ENCODE measurements around the gene CABYR. TPM values are rescaled to one million over a fixed set of nuclear protein-coding genes. Genes with fewer than 3 reads are reported as not detected.
"Not testable (repeated sequence)": the region's sequence is repeated elsewhere in the genome, so short reads cannot be mapped to it uniquely, and the experiment has no call there.

Gene CABYR
- polyA plus RNA-seq, 4 donors = 1.2 to 2.1 TPM; not detected in 2

- FAIRE-seq (no peak), DNase-seq (no peak)
- Histone ChIP-seq H3K27me3 (ENCODE audit: control insufficient read depth in 3 of 3, insufficient read depth in 3 of 3, low read length in 3 of 3) (peaks cover 0 to 5% (median 0%) of the 10 kb centered on the region in 3 donors), H3K4me3 (ENCODE audit: low read depth in 1 of 3, low read length in 3 of 3) (no peak overlapping the region), H3K9me3 (ENCODE audit: control insufficient read depth in 2 of 2, insufficient read depth in 1 of 2, low read depth in 1 of 2, low read length in 1 of 2) (peaks cover 0 to 4% of the 10 kb centered on the region in 2 donors), H3K4me1 (ENCODE audit: control insufficient read depth in 3 of 3, insufficient read depth in 2 of 3, low read depth in 1 of 3, low read length in 2 of 3) (no peaks in the 10 kb centered on the region), H3K27ac (ENCODE audit: low read depth in 1 of 3, low read length in 2 of 3) (no peak overlapping the region), H3K36me3 (ENCODE audit: control insufficient read depth in 3 of 3, insufficient read depth in 2 of 3, low read depth in 1 of 3, low read length in 3 of 3) (no peaks in the 10 kb centered on the region)
- 92 to 97% (median 94%) methylated on average over 2 of the region's 2 CpGs for WGBS, 3 donors
Observed at GRCh38 chr18:24140697-24141096, 1.8 kb downstream of the CABYR start.

- Histone ChIP-seq H3K4me3 (ENCODE audit: low read depth in 1 of 3, low read length in 3 of 3) (no peak overlapping the region), H3K27me3 (ENCODE audit: control insufficient read depth in 3 of 3, insufficient read depth in 3 of 3, low read length in 3 of 3) (peaks cover 0 to 5% (median 0%) of the 10 kb centered on the region in 3 donors), H3K27ac (ENCODE audit: low read depth in 1 of 3, low read length in 2 of 3) (no peak overlapping the region), H3K9me3 (ENCODE audit: control insufficient read depth in 2 of 2, insufficient read depth in 1 of 2, low read depth in 1 of 2, low read length in 1 of 2) (peaks cover 0 to 4% of the 10 kb centered on the region in 2 donors), H3K36me3 (ENCODE audit: control insufficient read depth in 3 of 3, insufficient read depth in 2 of 3, low read depth in 1 of 3, low read length in 3 of 3) (no peaks in the 10 kb centered on the region), H3K4me1 (ENCODE audit: control insufficient read depth in 3 of 3, insufficient read depth in 2 of 3, low read depth in 1 of 3, low read length in 2 of 3) (no peaks in the 10 kb centered on the region)
- DNase-seq (no peak), FAIRE-seq (no peak)
Observed at GRCh38 chr18:24142376-24142775, 3.5 kb downstream of the CABYR start.

- not testable (repeated sequence) for H3K4me3 ChIP-seq (ENCODE audit: low read depth in 1 of 3, low read length in 3 of 3); H3K4me1 ChIP-seq (ENCODE audit: control insufficient read depth in 3 of 3, insufficient read depth in 2 of 3, low read depth in 1 of 3, low read length in 2 of 3); DNase-seq; H3K27me3 ChIP-seq (ENCODE audit: control insufficient read depth in 3 of 3, insufficient read depth in 3 of 3, low read length in 3 of 3); H3K27ac ChIP-seq (ENCODE audit: low read depth in 1 of 3, low read length in 2 of 3); FAIRE-seq; H3K9me3 ChIP-seq (ENCODE audit: control insufficient read depth in 2 of 2, insufficient read depth in 1 of 2, low read depth in 1 of 2, low read length in 1 of 2); H3K36me3 ChIP-seq (ENCODE audit: control insufficient read depth in 3 of 3, insufficient read depth in 2 of 3, low read depth in 1 of 3, low read length in 3 of 3)
- WGBS, 3 donors = 96% methylated on average over 20 to 28 of the region's 28 CpGs
Observed at GRCh38 chr18:24149591-24149990, 10.7 kb downstream of the CABYR start.

GRCh38 chr18:24153397-24153796 is 14.5 kb downstream of the CABYR start:
- Histone ChIP-seq H3K27ac (ENCODE audit: low read depth in 1 of 3, low read length in 2 of 3) (no peak overlapping the region), H3K9me3 (ENCODE audit: control insufficient read depth in 2 of 2, insufficient read depth in 1 of 2, low read depth in 1 of 2, low read length in 1 of 2) (no peaks in the 10 kb centered on the region), H3K27me3 (ENCODE audit: control insufficient read depth in 3 of 3, insufficient read depth in 3 of 3, low read length in 3 of 3) (no peaks in the 10 kb centered on the region), H3K4me1 (ENCODE audit: control insufficient read depth in 3 of 3, insufficient read depth in 2 of 3, low read depth in 1 of 3, low read length in 2 of 3) (no peaks in the 10 kb centered on the region), H3K4me3 (ENCODE audit: low read depth in 1 of 3, low read length in 3 of 3) (no peak overlapping the region), H3K36me3 (ENCODE audit: control insufficient read depth in 3 of 3, insufficient read depth in 2 of 3, low read depth in 1 of 3, low read length in 3 of 3) (peaks cover 0 to 16% (median 0%) of the 10 kb centered on the region in 3 donors)
- no peak for DNase-seq
- no peak for FAIRE-seq
- 82 to 88% (median 85%) methylated on average over 3 of the region's 3 CpGs for WGBS, 3 donors

- no peak for FAIRE-seq
- no peak overlapping the region for H3K4me3 ChIP-seq (ENCODE audit: low read depth in 1 of 3, low read length in 3 of 3)
- DNase-seq = no peak
- no peaks in the 10 kb centered on the region for H3K4me1 ChIP-seq (ENCODE audit: control insufficient read depth in 3 of 3, insufficient read depth in 2 of 3, low read depth in 1 of 3, low read length in 2 of 3)
- WGBS, 3 donors = 94 to 98% (median 96%) methylated on average over 3 of the region's 3 CpGs
- no peaks in the 10 kb centered on the region for H3K27me3 ChIP-seq (ENCODE audit: control insufficient read depth in 3 of 3, insufficient read depth in 3 of 3, low read length in 3 of 3)
- H3K9me3 ChIP-seq (ENCODE audit: control insufficient read depth in 2 of 2, insufficient read depth in 1 of 2, low read depth in 1 of 2, low read length in 1 of 2) = no peaks in the 10 kb centered on the region
- no peak overlapping the region for H3K27ac ChIP-seq (ENCODE audit: low read depth in 1 of 3, low read length in 2 of 3)
- H3K36me3 ChIP-seq (ENCODE audit: control insufficient read depth in 3 of 3, insufficient read depth in 2 of 3, low read depth in 1 of 3, low read length in 3 of 3) = peaks cover 0 to 16% (median 4%) of the 10 kb centered on the region in 3 donors
Observed at GRCh38 chr18:24157855-24158254, 19.0 kb downstream of the CABYR start.

- Histone ChIP-seq H3K9me3 (ENCODE audit: control insufficient read depth in 2 of 2, insufficient read depth in 1 of 2, low read depth in 1 of 2, low read length in 1 of 2) (no peaks in the 10 kb centered on the region), H3K4me3 (ENCODE audit: low read depth in 1 of 3, low read length in 3 of 3) (no peak overlapping the region), H3K36me3 (ENCODE audit: control insufficient read depth in 3 of 3, insufficient read depth in 2 of 3, low read depth in 1 of 3, low read length in 3 of 3) (peaks cover 0 to 17% (median 8%) of the 10 kb centered on the region in 3 donors), H3K27me3 (ENCODE audit: control insufficient read depth in 3 of 3, insufficient read depth in 3 of 3, low read length in 3 of 3) (no peaks in the 10 kb centered on the region), H3K4me1 (ENCODE audit: control insufficient read depth in 3 of 3, insufficient read depth in 2 of 3, low read depth in 1 of 3, low read length in 2 of 3) (no peaks in the 10 kb centered on the region), H3K27ac (ENCODE audit: low read depth in 1 of 3, low read length in 2 of 3) (no peak overlapping the region)
- WGBS, 3 donors = 81 to 90% (median 83%) methylated on average over 5 of the region's 5 CpGs
- FAIRE-seq = no peak
- DNase-seq = no peak
Observed at GRCh38 chr18:24160086-24160485, 21.2 kb downstream of the CABYR start.

GRCh38 chr18:24161304-24161703 is 22.4 kb downstream of the CABYR start:
- Histone ChIP-seq H3K27ac (ENCODE audit: low read depth in 1 of 3, low read length in 2 of 3) (no peak overlapping the region), H3K27me3 (ENCODE audit: control insufficient read depth in 3 of 3, insufficient read depth in 3 of 3, low read length in 3 of 3) (no peaks in the 10 kb centered on the region), H3K4me3 (ENCODE audit: low read depth in 1 of 3, low read length in 3 of 3) (no peak overlapping the region), H3K36me3 (ENCODE audit: control insufficient read depth in 3 of 3, insufficient read depth in 2 of 3, low read depth in 1 of 3, low read length in 3 of 3) (peaks cover 0 to 18% (median 8%) of the 10 kb centered on the region in 3 donors), H3K4me1 (ENCODE audit: control insufficient read depth in 3 of 3, insufficient read depth in 2 of 3, low read depth in 1 of 3, low read length in 2 of 3) (no peaks in the 10 kb centered on the region), H3K9me3 (ENCODE audit: control insufficient read depth in 2 of 2, insufficient read depth in 1 of 2, low read depth in 1 of 2, low read length in 1 of 2) (no peaks in the 10 kb centered on the region)
- no peak for FAIRE-seq
- no peak for DNase-seq
- 76 to 81% (median 79%) methylated on average over 2 of the region's 2 CpGs for WGBS, 3 donors

- Histone ChIP-seq H3K4me3 (ENCODE audit: low read depth in 1 of 3, low read length in 3 of 3) (no peak overlapping the region), H3K36me3 (ENCODE audit: control insufficient read depth in 3 of 3, insufficient read depth in 2 of 3, low read depth in 1 of 3, low read length in 3 of 3) (peaks cover 5 to 23% (median 7%) of the 10 kb centered on the region in 3 donors), H3K4me1 (ENCODE audit: control insufficient read depth in 3 of 3, insufficient read depth in 2 of 3, low read depth in 1 of 3, low read length in 2 of 3) (no peaks in the 10 kb centered on the region), H3K27me3 (ENCODE audit: control insufficient read depth in 3 of 3, insufficient read depth in 3 of 3, low read length in 3 of 3) (no peaks in the 10 kb centered on the region), H3K9me3 (ENCODE audit: control insufficient read depth in 2 of 2, insufficient read depth in 1 of 2, low read depth in 1 of 2, low read length in 1 of 2) (no peaks in the 10 kb centered on the region), H3K27ac (ENCODE audit: low read depth in 1 of 3, low read length in 2 of 3) (no peak overlapping the region)
- DNase-seq (no peak), FAIRE-seq (no peak)
- WGBS, 3 donors = 92 to 95% (median 95%) methylated on average over 7 of the region's 7 CpGs
Observed at GRCh38 chr18:24168496-24168895, 29.6 kb downstream of the CABYR start.

GRCh38 chr18:24170360-24170759 is 31.5 kb downstream of the CABYR start:
- no peaks in the 10 kb centered on the region for H3K27me3 ChIP-seq (ENCODE audit: control insufficient read depth in 3 of 3, insufficient read depth in 3 of 3, low read length in 3 of 3)
- peaks cover 5 to 20% (median 9%) of the 10 kb centered on the region in 3 donors for H3K36me3 ChIP-seq (ENCODE audit: control insufficient read depth in 3 of 3, insufficient read depth in 2 of 3, low read depth in 1 of 3, low read length in 3 of 3)
- H3K9me3 ChIP-seq (ENCODE audit: control insufficient read depth in 2 of 2, insufficient read depth in 1 of 2, low read depth in 1 of 2, low read length in 1 of 2) = no peaks in the 10 kb centered on the region
- H3K4me1 ChIP-seq (ENCODE audit: control insufficient read depth in 3 of 3, insufficient read depth in 2 of 3, low read depth in 1 of 3, low read length in 2 of 3) = no peaks in the 10 kb centered on the region
- H3K4me3 ChIP-seq (ENCODE audit: low read depth in 1 of 3, low read length in 3 of 3) = no peak overlapping the region
- H3K27ac ChIP-seq (ENCODE audit: low read depth in 1 of 3, low read length in 2 of 3) = no peak overlapping the region
- 81 to 90% (median 85%) methylated on average over 8 of the region's 8 CpGs for WGBS, 3 donors
- DNase-seq (no peak), FAIRE-seq (no peak)

Data from small intestine (tissue), 7 donors.